ENCODE data around the gene RCBTB1. TPM values are rescaled to one million over a fixed set of nuclear protein-coding genes. Genes with fewer than 3 reads are reported as not detected.

The RCBTB1 gene
- total RNA-seq, 1 donor from 2014 or later = 26.0 TPM

DNA sequence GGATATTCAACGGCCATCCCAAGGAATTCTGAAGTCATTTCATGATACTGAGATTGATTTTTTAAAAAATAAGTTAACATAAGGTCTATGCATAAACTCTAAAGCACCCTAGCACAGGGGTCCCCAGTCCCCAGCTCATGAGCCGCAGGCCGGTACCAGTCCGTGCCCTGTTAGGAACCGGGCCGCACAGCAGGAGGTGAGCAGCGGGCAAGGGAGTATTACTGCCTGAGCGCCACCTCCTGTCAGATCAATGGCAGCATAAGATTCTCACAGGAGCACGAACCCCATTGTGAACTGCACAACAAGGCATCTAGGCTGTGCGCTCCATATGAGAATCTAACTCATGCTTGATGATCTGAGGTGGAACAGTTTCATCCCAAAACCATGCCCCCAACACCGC is 31.0 kb downstream of the RCBTB1 start:
- peak; percentile 5 for DNase-seq

GRCh38 chr13:49553888-49554287 is 31.5 kb downstream of the RCBTB1 start:
- no peak for DNase-seq

- no peak for DNase-seq
Measured at GRCh38 chr13:49550942-49551644, 34.3 kb downstream of the RCBTB1 start.

- no peak for DNase-seq
Measured at GRCh38 chr13:49549289-49549688, 36.1 kb downstream of the RCBTB1 start.

DNA sequence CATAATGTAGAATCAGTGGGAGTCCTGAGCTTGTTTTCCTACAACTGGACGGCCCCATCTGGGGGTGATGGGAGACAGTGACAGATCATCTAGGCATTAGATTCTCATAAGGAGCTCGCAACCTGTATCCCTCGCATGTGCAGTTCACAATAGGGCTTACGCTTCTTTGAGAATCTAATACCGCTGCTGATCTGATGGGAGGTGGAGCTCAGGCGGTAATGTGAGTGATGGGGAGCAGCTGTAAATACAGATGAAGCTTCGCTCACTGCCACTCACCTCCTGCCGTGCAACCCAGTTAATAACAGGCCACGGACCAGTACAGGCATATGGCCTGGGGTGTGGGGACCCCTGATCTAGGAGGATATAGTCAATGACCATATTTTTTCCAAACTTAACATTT is 38.8 kb downstream of the RCBTB1 start:
- no peak for DNase-seq

GRCh38 chr13:49545661-49546060 is 39.7 kb downstream of the RCBTB1 start:
- no peak for DNase-seq

DNA sequence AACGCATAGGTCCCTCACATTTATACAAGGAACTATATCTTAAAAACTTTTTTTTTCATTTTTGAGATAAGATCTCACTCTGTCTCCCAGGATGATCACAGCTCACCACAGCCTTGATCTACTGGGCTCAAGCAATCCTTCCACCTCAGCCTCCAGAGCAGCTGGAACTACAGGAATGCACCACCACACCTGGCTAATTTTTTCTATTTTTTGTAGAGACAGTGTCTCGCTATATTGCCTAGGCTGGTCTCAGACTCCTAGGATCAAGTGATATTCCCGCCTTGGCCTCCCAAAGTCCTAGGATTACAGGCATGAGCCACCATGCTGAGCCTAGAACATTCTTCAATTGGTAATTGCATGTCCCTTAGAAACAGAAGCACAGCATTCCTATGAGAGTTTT is 41.7 kb downstream of the RCBTB1 start:
- DNase-seq = no peak

- DNase-seq = peak; percentile 88
Measured at GRCh38 chr13:49540552-49540951, 44.8 kb downstream of the RCBTB1 start.

GRCh38 chr13:49539746-49540145 is 45.6 kb downstream of the RCBTB1 start:
- DNase-seq = no peak

DNA sequence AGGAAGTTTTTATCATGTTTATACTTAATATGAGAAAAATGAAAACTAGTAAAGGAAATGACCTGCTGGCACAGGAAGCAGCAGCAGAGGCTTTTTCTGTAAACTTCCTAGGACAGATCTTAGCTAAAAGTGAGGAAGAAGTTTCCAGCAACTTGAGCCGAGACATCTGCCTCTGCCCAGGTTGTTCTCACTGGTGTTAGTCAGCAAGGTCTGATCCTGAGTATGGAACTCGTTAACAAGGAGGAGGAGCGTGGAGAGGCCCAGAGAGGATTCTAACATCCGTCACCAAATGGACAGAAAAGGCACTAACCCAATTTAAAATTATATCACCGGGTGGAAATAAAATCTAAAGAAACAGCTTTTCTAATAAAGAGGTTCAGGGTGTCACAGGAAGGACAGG is 46.0 kb downstream of the RCBTB1 start:
- peak; percentile 62 for DNase-seq

- DNase-seq = no peak
Measured at GRCh38 chr13:49538404-49538803, 47.0 kb downstream of the RCBTB1 start.

DNA sequence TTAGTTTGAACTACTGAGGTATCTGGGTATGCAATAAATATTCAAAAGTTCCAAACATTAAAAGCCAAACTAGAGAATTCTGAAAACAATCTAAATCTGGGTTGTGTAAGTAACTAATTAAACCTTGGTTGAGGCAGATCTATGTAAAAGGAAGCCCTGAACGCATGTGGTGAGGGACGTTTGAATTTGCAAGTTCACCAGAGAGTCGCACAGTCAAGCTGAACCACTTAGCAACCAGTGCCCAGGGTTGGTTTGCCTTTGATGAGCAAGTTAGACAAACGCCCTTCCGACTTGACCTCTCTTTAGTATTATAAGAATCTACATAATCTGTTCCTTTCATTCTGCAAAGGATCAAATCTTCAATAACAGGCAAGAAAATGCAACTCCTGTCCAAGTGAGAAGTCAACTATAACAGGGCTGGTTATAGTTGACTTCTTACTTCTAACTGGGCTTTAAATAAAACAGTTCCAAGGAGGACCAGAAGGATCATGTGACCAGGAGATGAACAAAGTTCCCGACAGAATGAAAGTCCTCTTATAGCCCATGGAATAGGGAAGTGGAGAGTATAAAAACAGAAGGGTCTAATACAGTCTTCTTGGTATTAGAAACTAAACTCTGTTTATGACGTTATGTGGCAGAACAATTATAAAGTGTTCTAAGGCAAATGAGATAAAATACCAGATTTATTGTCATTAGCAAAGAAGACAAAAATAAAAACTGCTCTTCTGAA is 49.0 kb downstream of the RCBTB1 start:
- DNase-seq = no peak

- no peak for DNase-seq
Measured at GRCh38 chr13:49533591-49534269, 51.6 kb downstream of the RCBTB1 start.

GRCh38 chr13:49533011-49533410 is 52.3 kb downstream of the RCBTB1 start:
- no peak for DNase-seq

DNA sequence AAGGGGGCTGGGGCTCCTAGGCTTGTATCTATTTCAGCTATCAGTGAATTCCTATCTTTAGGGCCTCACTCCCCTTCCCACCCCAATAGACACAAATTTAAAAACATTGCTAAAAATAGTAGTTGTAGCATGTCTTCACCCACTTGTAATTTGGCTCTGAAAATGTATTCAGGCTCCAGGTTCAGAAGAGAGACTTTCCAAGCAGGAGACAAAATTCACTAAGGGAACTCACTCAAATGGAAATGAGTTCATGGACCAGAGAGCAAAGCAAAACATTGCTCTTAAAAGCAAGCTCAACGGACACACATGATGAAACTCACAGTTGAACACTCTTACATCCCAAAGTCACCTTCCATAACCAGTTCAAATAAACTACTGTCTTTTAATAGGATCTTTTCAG is 52.8 kb downstream of the RCBTB1 start:
- no peak for DNase-seq

GRCh38 chr13:49530457-49530856 is 54.9 kb downstream of the RCBTB1 start:
- no peak for DNase-seq

GRCh38 chr13:49528161-49528560 is 57.2 kb downstream of the RCBTB1 start:
- DNase-seq = no peak

DNA sequence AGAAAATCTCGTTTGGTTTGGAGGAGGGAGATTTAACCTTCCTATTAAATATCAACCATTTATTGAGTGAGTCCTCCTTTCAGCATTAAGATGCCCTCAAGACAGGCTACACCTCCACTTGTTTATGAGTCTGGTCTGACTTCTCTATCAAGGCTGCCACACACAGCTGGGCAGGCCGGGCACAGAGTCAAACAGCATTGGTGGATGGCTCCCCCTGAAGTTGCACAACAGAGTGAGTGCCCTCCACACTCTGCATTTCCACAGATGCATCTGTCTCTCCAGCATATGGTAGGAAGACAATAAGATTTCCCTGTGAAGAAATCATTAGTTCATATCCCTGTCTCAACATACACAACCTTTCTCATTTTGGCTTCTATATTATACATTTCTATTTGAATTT is 58.2 kb downstream of the RCBTB1 start:
- DNase-seq = no peak

DNA sequence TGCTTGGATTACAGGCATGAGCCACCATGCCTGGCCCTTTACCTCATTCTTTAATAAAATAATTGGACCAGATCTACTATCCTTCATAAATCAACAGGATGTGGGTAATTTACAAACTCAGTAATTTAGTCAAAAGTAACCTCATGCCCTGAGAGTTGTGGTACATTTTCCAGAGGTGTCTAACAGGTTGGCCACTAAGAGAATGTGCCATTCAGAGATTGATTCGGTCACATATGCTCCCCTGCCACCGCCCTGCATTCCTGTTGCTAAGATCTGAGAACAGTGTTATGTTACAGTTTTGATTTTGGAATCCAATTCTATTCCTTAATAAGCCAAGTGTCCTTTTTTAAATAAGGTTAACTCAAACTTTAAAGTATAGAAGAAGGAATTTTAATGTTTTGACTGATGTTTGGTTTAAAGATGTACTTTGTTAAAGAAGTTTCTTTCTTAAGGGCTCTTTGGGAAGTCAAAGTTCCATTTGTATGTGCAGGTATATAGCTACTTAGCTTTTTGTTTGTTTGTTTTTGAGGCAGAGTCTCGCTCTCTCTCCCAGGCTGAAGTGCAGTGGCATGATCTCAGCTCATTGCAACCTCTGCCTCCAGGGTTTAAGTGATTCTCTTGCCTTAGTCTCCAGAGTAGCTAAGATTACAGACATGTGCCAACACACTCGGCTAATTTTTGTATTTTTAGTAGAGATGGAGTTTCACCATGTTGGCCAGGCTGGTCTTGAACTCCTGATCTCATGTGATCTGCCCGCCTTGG is 60.4 kb downstream of the RCBTB1 start:
- DNase-seq = no peak

GRCh38 chr13:49521224-49521623 is 64.1 kb downstream of the RCBTB1 start:
- no peak for DNase-seq

GRCh38 chr13:49517461-49517860 is 67.9 kb downstream of the RCBTB1 start:
- DNase-seq = peak; percentile 21

GRCh38 chr13:49516467-49516866 is 68.9 kb downstream of the RCBTB1 start:
- no peak for DNase-seq

DNA sequence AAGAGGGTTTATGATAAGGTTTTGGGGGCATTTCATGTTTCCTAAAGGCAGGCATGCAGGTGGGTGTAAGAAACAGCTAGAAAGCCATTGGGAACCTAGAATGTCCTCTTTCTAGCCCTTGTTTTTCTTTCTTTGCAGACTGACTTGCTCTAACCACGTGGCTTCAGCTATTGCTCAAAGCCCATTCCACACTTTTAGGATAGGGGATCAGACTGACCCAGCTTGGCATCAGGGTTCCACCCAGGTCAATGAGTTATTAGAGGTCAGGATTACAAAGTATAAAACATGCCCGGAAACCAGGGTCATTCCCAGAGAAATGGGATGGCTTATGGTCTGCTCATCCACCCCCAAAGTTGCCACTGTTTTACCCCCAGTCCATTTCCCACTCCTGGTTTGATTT is 72.8 kb downstream of the RCBTB1 start:
- DNase-seq = no peak

Measured in dermis blood vessel endothelial cell (primary cell).